GM21528 (cell line): ENCODE data around the gene INTS4.
"Not testable (repeated sequence)": the region's sequence is repeated elsewhere in the genome, so short reads cannot be mapped to it uniquely, and the experiment has no call there.

Source experiments
- ATAC-seq: cut with Tn5 transposase; IDR thresholded peaks from one replicate; pipeline ENCODE4 v1.9.1; 2021; ENCODE audit warnings: mild to moderate bottlenecking, moderate library complexity; ENCODE audit not compliant: unreplicated experiment, low FRiP score

Gene INTS4

GRCh38 chr11:77994434-77995362 is at the start of gene INTS4:
INTS4 (minus strand) TSS chr11:77994668; CDS start chr11:77994643, 25 bp downstream.
- peak; percentile 98 for ATAC-seq

- ATAC-seq, result no peak
These were observed 47.5 kb upstream of the INTS4 start for GRCh38 chr11:78041843-78042440.

DNA sequence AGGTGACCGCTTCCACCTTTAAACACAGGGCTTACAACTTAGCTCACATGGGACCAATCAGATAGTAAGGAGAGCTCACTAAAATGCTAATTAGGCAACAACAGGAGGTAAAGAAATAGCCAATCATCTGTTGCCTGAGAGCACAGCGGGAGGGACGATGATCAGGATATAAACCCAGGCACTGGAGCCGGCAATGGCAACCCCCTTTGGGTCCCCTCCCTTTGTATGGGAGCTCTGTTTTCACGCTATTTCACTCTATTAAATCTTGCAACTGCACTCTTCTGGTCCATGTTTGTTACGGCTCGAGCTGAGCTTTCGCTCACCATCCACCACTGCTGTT is 46.9 kb upstream of the INTS4 start:
- ATAC-seq, result not testable (repeated sequence)

DNA sequence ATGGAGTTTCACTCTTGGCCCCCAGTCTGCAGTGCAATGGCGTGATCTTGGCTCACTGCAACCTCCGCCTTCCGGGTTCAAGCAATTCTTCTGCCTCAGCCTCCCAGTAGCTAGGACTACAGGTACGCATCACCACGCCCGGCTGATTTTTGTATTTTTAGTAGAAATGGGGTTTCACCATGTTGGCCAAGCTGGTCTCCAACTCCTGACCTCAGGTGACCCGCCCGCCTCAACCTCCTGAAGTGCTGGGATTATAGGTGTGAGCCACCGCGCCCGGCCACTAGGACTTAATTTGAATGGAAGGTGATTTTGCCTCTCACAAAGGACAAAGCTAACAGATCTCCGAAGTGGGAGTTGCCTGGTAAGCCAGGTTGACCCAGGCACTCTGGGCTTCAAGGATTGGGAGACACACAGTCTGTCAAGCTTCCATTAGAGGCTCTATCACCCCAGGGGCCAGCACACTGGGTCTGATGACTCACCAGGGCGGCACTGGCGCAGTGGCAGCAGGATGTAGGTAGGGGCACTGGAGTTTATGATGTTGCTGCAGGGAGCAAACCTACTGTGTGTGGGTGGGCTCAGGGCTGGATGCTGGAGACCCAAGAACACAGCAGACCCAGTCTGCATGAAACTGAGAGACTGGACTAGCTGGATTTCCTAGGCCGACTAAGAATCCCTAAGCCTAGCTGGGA is 46.4 kb upstream of the INTS4 start:
- no peak for ATAC-seq

GRCh38 chr11:78039919-78040671 is 45.6 kb upstream of the INTS4 start:
- ATAC-seq, result no peak

- no peak for ATAC-seq
These were observed 45.0 kb upstream of the INTS4 start for GRCh38 chr11:78039391-78039918.

- ATAC-seq, result no peak
These were observed 44.3 kb upstream of the INTS4 start for GRCh38 chr11:78038697-78039313.

DNA sequence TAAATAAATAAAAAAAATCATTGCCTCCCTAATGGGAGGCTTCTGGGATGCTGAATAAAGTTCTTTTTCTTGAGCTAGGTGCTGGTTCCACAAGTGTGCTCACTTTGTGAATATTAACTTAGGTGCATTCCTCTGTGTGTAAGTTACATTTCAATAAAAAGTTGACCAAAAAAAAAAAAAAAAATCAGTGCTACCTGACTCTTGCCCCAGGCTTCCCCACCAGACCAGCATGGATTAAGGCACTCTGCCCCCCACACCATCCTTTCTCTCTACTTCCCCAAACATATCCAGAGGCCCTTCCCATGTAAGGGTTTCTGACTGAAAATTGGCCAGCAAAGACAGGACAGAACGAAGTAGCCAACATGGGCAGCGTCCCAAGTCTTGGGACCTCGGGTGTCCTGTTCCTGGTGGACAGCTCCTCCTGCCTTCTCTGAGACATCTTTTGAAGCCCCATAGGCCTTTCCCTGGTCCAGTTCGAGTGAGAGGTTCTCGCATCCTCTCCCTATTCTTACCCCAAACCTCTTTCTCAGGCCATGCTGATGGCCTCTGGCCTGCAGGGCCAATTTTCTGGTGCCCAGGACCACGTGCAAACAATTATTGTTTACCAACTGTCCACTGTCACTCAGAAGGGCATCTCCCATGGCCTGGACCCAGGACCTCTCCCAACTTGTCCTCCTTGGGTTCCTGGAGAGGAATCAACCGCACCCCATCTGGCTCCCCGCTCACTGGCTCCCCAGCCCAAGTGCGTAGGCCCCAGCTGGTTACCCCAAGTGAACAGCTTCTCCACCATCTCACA is 43.6 kb upstream of the INTS4 start:
- ATAC-seq, result no peak

- ATAC-seq, result no peak
These were observed 42.6 kb upstream of the INTS4 start for GRCh38 chr11:78037056-78037455.

GRCh38 chr11:78036313-78036712 is 41.8 kb upstream of the INTS4 start:
- ATAC-seq, result no peak

GRCh38 chr11:78034623-78035022 is 40.2 kb upstream of the INTS4 start:
- ATAC-seq, result no peak

- no peak for ATAC-seq
These were observed 38.6 kb upstream of the INTS4 start for GRCh38 chr11:78033040-78033439.

- no peak for ATAC-seq
These were observed 37.6 kb upstream of the INTS4 start for GRCh38 chr11:78032090-78032489.

DNA sequence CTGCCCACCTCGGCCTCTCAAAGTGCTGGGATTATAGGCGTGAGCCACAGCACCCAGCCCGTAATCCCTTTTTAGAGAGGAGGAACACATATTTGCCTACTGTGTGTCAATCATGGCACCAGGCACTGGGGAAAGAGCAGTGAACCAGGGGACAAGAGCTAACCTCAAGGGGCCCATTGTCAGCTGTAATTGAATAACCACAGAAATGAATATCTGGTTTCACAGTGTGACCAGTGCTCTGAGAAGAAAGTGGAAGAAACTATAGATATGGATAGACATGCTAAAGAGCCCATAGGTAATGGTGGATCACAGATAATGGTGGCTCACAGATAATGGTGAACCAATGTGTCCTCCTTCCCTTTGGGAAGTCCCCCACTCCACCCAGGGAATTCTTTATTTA is 37.2 kb upstream of the INTS4 start:
- no peak for ATAC-seq

DNA sequence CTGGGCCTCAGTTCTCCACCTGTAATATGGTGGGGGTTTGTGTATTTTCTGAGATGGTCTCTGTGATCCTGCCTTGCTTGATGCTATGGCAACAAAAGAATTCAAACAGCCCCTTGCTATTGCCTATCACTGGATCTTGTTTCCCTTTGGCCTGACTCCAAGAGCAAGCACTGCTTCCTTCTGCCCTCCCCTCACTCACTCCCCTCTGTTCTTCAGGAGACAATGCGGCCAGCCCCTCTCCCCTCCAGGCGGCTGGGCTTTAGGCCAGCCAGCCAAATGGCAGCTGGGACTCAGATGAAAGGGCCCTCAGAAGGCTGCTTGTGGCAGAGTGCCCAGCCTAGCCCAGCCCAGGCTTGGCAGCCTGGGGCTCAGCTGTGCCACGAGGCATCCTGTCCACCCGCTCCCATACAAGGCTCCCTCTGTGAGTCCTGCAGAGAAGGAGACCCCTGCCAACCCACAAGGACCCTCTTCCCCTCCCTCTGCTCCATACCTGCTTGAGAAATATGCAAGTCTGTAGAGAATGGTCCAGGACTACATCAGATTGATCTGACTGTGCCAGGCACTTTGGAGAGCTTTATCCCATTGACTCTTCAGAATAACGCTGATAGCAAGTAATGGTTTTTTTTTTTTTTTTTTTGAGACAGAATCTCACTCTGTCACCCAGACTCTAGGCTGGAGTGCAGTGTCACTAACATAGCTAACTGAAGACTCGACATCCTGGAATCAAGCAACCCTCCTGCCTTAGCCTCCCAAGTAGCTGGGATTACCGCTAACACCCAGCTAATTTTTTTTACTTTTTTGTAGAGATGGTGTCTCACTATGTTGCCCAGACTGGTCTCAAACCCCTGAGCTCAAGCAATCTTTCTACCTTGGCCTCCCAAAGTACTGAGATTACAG is 36.2 kb upstream of the INTS4 start:
- no peak for ATAC-seq

GRCh38 chr11:78028423-78028822 is 34.0 kb upstream of the INTS4 start:
- ATAC-seq, result not testable (repeated sequence)

- no peak for ATAC-seq
These were observed 33.3 kb upstream of the INTS4 start for GRCh38 chr11:78027759-78028158.

DNA sequence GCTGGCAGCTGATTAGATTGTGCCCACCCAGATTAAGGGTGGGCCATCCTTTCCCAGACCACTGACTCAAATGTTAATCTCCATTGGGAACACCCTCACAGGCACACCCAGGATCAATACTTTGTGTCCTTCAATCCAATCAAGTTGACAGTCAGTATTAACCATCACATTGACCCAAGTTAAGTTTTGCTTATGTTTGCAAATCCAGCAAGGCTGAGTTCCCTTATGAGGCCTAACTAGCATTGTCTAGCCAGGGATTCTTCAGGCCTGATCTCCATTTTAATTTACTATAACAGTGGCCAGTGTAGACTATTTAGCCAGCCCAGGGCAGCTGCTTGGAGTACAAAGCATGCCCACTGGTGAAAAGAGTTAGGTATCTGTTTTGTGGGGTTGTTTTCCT is 30.9 kb upstream of the INTS4 start:
- no peak for ATAC-seq
